ENCODE results near the gene POU2AF1. TPM values are rescaled to one million over a fixed set of nuclear protein-coding genes. Genes with fewer than 3 reads are reported as not detected.

The POU2AF1 gene
- total RNA-seq, 1 donor from 2014 or later = not detected

DNA sequence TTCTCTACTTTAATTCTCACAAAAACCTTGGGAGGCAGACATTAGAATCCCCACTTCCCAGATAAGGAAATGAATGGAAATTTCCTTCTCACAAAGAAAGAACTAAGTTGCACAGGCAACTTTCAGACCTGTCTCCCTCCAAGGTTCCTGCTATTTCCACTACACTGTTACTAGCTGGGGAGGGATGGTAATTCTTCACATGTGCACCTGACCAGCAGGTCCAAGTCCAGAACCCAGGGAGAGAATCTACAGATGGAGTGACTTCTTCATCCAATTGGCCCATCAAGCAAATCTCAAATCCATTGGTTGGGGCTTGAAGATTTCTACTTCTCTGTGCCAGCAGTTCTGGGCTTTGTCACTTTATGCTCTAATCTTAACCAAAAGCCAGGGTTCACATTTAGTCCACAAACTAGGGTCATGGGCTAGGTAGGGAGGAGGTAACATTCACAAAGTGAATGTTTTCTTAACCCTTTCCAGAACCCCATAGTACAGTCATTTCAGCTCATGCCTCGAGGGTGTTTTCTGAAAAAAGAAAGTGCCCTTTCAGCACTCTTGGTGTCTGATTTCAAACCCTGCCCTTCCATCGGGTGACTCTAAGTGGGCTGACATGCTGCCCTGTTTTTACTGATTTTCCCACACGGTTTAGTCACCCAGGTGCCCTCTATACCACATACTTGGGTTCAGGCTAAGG lies 2.7 kb downstream of the POU2AF1 start:
- Mint-ChIP-seq H3K27me3 (ENCODE audit: low read depth) (peaks cover 16% of the 10 kb centered on the region), H3K4me3 (no peak overlapping the region), H3K36me3 (no peaks in the 10 kb centered on the region), H3K27ac (no peak overlapping the region), H3K9me3 (no peaks in the 10 kb centered on the region), H3K4me1 (no peaks in the 10 kb centered on the region)
- no peak for DNase-seq (ENCODE audit: low spot score in 2 of 2, unreplicated experiment in 2 of 2)
- TF ChIP-seq, protein P1, sequence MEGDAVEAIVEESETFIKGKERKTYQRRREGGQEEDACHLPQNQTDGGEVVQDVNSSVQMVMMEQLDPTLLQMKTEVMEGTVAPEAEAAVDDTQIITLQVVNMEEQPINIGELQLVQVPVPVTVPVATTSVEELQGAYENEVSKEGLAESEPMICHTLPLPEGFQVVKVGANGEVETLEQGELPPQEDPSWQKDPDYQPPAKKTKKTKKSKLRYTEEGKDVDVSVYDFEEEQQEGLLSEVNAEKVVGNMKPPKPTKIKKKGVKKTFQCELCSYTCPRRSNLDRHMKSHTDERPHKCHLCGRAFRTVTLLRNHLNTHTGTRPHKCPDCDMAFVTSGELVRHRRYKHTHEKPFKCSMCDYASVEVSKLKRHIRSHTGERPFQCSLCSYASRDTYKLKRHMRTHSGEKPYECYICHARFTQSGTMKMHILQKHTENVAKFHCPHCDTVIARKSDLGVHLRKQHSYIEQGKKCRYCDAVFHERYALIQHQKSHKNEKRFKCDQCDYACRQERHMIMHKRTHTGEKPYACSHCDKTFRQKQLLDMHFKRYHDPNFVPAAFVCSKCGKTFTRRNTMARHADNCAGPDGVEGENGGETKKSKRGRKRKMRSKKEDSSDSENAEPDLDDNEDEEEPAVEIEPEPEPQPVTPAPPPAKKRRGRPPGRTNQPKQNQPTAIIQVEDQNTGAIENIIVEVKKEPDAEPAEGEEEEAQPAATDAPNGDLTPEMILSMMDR (IDR thresholded peaks at IDR 0.05; ENCODE audit: unreplicated experiment) = no peak

DNA sequence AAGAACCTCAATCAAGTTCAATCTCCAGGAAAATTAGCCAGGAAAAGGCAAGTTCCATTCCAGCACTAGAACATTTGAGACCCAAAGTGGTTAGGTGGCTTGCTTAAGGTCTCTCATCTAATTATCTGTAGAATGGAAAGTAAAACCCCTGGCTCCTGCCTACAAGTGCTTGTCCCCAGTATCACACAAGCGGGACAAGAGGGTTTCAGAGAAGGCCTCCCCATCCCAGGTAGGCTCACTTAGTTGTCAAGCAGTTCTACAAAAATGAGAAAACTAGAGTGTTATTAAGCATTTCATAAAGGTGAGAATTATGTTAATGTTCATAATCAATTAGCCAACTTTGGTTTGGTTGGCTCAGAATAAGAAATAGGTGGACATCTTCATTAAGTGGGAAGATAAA lies 5.5 kb downstream of the POU2AF1 start:
- Mint-ChIP-seq H3K4me3 (no peak overlapping the region), H3K9me3 (no peaks in the 10 kb centered on the region), H3K27me3 (ENCODE audit: low read depth) (peaks cover 32% of the 10 kb centered on the region), H3K36me3 (no peaks in the 10 kb centered on the region), H3K4me1 (no peaks in the 10 kb centered on the region), H3K27ac (no peak overlapping the region)
- no peak for DNase-seq (ENCODE audit: low spot score in 2 of 2, unreplicated experiment in 2 of 2)
- TF ChIP-seq, protein P1 (IDR thresholded peaks at IDR 0.05; ENCODE audit: unreplicated experiment) = no peak

DNA sequence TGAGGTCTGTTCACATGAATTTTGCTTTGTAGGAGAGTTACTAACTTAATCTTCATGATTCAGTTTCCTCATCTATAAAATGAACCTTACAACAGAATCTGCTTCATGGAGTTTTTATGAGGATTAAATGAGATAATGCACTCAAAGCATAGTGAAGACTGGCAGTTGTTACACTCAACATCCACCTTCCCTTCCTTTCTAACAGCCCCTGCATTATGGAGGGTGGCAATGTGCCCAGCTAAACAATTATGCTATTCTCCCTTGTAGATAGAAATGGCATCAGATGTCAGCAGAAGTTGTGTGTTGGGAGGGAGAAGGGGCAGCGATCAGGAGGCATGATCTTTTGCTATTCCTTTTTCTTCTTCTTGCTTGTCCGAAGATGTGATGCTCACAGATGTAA lies 6.5 kb downstream of the POU2AF1 start:
- Mint-ChIP-seq H3K27ac (no peak overlapping the region), H3K4me3 (no peak overlapping the region), H3K9me3 (no peaks in the 10 kb centered on the region), H3K27me3 (ENCODE audit: low read depth) (peaks cover 32% of the 10 kb centered on the region), H3K36me3 (no peaks in the 10 kb centered on the region), H3K4me1 (no peaks in the 10 kb centered on the region)
- DNase-seq (ENCODE audit: low spot score in 2 of 2, unreplicated experiment in 2 of 2) = no peak
- TF ChIP-seq, protein P1 (IDR thresholded peaks at IDR 0.05; ENCODE audit: unreplicated experiment) = no peak

DNA sequence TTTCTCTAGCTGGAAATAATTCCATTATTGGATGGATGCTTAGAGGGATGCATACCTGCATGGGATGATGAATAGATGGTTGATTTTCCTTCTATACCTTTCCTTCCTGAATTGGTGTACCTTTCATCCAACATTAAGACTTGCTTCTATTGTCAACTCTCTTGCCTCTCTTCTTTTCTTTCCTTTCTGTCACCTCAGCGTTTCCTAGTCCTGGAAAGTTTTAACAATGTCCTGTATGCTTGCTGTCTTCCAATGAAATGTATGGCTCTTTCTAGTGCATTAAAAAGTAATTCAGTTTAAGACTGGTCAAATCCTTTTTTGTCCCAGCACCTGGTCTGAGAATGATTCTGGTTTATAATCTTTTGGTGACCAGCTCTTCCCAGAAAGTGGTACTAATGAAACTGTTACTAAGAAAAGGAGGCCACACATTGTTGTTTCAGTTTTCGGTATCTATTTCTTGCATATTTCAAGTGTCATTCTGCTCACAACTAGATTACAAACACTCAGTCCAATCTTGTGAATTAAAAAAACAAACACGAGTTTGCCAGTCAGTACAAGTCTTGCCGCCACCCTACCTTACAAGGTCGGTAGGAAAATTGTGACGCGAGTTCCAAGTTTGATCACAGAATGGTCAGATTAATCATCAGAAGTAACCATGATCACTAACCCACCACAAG lies 8.0 kb downstream of the POU2AF1 start:
- Mint-ChIP-seq H3K27me3 (ENCODE audit: low read depth) (peaks cover 32% of the 10 kb centered on the region), H3K4me1 (no peaks in the 10 kb centered on the region), H3K9me3 (peaks cover 5% of the 10 kb centered on the region), H3K36me3 (no peaks in the 10 kb centered on the region), H3K4me3 (no peak overlapping the region), H3K27ac (no peak overlapping the region)
- TF ChIP-seq, protein P1 (IDR thresholded peaks at IDR 0.05; ENCODE audit: unreplicated experiment) = no peak
- DNase-seq (ENCODE audit: low spot score in 2 of 2, unreplicated experiment in 2 of 2) = no peak

DNA sequence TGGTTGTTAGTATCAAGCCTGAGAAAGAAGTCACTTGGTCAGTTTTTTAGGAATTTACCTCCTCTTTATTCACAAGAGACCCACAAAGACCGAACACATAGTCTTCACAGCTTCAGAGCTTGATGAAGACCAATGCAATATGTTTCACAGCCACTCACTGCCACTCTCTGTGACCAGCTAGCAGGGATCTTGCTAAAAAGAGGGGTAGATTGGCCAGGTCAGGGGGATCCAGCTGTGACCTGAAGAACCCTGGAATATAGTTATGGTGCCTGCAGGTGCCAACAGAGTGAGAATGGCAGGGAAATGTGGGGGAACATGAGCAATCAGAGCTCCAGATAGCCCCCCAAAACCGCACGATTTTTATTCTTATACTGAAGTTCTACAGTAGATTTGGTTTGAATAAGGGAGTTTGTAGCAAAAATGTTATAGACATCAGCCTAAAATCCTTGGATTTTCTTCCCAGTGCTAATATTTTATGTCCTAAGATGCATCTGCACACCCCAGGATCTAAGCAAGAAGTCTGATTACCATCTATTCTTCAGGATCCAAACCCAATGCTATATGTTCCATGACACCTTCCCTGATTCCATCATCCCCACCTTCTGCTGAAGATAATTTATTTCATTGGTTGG lies 8.7 kb downstream of the POU2AF1 start:
- no peak overlapping the region for H3K27ac Mint-ChIP-seq
- no peaks in the 10 kb centered on the region for H3K4me1 Mint-ChIP-seq
- H3K36me3 Mint-ChIP-seq = no peaks in the 10 kb centered on the region
- H3K9me3 Mint-ChIP-seq = peaks cover 7% of the 10 kb centered on the region
- no peak overlapping the region for H3K4me3 Mint-ChIP-seq
- TF ChIP-seq, protein P1 (IDR thresholded peaks at IDR 0.05; ENCODE audit: unreplicated experiment) = no peak
- H3K27me3 Mint-ChIP-seq (ENCODE audit: low read depth) = peaks cover 32% of the 10 kb centered on the region
- no peak for DNase-seq (ENCODE audit: low spot score in 2 of 2, unreplicated experiment in 2 of 2)
